HG03108 (cell line): ENCODE results near the gene B3GNT5.

Source experiments
- ATAC-seq: cut with Tn5 transposase; IDR thresholded peaks from one replicate; pipeline ENCODE4 v1.9.1; 2021; ENCODE audit warnings: moderate library complexity; ENCODE audit not compliant: unreplicated experiment

B3GNT5 gene

DNA sequence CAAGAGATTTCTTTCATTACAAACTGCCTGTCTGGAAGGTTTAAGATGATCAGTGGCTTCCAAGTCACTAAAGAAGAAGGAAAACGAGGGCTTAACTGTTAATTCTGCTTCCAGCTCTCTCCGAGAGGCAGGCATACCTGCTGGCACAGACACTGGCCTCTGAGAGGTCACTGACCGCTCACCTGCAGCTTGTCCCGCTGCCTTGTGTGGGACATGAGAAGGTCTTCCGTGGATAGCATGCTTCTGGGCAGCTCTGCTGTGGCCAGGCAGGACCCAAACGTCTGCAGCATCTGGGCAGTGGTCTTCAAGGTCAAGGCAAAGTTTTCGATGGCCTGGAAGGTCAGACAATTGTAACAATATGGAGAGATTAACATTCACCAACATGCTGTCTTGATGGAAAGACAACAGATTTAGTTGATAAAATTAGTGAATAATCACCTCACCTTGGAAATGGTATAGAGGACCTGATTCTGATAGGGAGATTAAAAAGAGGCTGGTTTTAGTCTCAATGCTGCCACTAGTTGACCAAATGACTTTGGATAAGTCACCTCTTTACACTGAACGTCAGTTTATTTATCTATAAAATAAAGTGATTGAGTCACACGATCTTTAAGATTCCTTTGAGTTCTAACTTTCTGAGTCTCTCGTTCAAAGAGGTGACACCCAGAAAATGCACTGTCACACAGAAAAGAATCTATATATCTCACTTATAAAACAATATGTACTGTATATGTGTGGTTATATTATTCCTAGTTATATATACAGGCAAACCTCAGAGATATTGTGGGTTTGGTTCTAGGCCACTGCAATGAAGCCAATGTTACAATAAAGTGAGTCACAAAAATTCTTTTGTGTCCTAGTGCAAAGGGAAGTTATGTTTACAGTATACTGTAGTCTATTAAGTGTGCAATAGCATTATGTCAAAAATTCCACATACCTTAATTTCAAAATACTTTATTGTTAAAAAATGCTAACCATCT is 65.1 kb downstream of the B3GNT5 start:
- no peak for ATAC-seq

DNA sequence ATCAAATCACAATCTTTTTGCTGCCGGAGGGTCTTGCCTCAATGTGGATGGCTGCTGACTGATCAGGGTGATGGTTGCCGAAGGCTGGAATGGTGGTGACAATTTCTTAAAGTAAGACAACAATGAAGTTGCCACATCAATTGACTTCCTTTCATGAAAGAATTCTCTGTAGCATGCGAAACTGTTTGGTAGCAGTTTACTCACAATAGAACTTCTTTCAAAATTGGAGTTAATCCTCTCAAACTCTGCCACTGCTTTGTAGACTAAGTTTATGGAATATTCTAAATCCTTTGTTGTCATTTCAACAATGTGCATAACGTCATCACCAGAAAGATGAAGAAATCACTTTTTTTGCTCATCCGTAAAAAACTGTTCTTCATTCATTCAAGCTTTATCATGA is 65.8 kb downstream of the B3GNT5 start:
- no peak for ATAC-seq

DNA sequence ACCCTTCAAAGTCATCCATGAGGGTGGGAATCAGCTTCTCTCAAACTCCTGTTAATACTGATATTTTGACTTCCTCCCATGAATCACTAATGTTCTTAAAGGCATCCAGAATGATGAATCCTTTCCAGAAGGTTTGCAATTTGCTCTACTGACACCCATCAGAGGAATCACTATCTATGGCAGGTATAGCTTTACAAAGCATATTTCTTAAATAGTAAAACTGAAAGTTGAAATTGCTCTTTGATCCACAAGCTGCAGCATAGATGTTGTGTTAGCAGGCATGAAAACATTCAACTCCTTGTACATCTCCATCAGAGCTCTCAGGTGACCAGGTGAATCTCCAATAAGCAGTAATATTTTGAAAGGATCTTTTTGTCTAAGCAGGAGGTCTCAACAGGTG is 66.3 kb downstream of the B3GNT5 start:
- ATAC-seq = no peak
